ENCODE data around the gene SLC18A3.

DNA sequence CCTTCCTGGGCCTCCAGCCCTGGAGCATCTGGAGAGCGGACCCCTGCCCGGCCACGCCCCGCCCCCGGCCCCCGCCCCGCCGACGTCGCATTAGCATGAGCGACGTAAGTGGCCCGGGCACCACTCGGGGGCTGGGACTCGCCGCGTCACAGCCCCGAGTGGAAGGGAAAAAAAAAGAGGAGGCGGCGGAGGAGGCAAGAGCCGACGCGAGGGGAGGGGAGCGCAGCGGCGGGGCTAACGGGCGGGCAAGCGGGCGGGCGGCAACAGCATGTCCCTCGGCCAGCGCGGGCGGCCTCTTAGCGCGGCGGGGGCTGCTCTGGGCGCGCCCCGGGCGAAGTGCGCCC is at the start of gene SLC18A3:
- TF ChIP-seq, protein P1, sequence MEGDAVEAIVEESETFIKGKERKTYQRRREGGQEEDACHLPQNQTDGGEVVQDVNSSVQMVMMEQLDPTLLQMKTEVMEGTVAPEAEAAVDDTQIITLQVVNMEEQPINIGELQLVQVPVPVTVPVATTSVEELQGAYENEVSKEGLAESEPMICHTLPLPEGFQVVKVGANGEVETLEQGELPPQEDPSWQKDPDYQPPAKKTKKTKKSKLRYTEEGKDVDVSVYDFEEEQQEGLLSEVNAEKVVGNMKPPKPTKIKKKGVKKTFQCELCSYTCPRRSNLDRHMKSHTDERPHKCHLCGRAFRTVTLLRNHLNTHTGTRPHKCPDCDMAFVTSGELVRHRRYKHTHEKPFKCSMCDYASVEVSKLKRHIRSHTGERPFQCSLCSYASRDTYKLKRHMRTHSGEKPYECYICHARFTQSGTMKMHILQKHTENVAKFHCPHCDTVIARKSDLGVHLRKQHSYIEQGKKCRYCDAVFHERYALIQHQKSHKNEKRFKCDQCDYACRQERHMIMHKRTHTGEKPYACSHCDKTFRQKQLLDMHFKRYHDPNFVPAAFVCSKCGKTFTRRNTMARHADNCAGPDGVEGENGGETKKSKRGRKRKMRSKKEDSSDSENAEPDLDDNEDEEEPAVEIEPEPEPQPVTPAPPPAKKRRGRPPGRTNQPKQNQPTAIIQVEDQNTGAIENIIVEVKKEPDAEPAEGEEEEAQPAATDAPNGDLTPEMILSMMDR (conservative IDR thresholded peaks at IDR 0.05 in 1 of 2, IDR thresholded peaks at IDR 0.05 in 1 of 2; ENCODE audit: extremely low read depth in 1 of 2, insufficient read depth in 1 of 2, low read depth in 1 of 2, low read length in 2 of 2), result no peak
- TF ChIP-seq EZH2 (IDR thresholded peaks at IDR 0.05; ENCODE audit: borderline replicate concordance, low read length), result no peak

Data from mammary epithelial cell (primary cell).